Stimulated activated CD8-positive, alpha-beta memory T cell treated with anti-CD3 and anti-CD28 coated beads, Interleukin-12 subunit alpha, Interleukin-12 subunit beta, amount 100 ng/mL, for 1 hour (primary cell): ENCODE results near the gene ING5.

Experiments
- DNase-seq: peaks from one replicate; pipeline ENCODE4 v3.0.0-alpha.2; 2020; ENCODE audit warnings: low read depth

ING5 gene

GRCh38 chr2:241760301-241760771 is 58.5 kb downstream of the ING5 start:
- no peak for DNase-seq

GRCh38 chr2:241762321-241762932 is 60.6 kb downstream of the ING5 start:
- no peak for DNase-seq

GRCh38 chr2:241762933-241763369 is 61.1 kb downstream of the ING5 start:
- peak; percentile 56 for DNase-seq

- no peak for DNase-seq
Observed at GRCh38 chr2:241763551-241764274, 61.9 kb downstream of the ING5 start.

- no peak for DNase-seq
Observed at GRCh38 chr2:241764275-241765241, 62.7 kb downstream of the ING5 start.

- DNase-seq, result no peak
Observed at GRCh38 chr2:241767464-241768250, 65.8 kb downstream of the ING5 start.

- no peak for DNase-seq
Observed at GRCh38 chr2:241768251-241768711, 66.4 kb downstream of the ING5 start.

- no peak for DNase-seq
Observed at GRCh38 chr2:241768850-241769249, 67.0 kb downstream of the ING5 start.

GRCh38 chr2:241769819-241770184 is 68.0 kb downstream of the ING5 start:
- DNase-seq, result no peak

GRCh38 chr2:241770185-241770935 is 68.5 kb downstream of the ING5 start:
- DNase-seq, result no peak

- DNase-seq, result no peak
Observed at GRCh38 chr2:241770936-241771285, 69.1 kb downstream of the ING5 start.

- DNase-seq, result no peak
Observed at GRCh38 chr2:241771286-241772062, 69.6 kb downstream of the ING5 start.

GRCh38 chr2:241772063-241772499 is 70.2 kb downstream of the ING5 start:
- DNase-seq, result no peak

GRCh38 chr2:241773511-241774418 is 71.9 kb downstream of the ING5 start:
- DNase-seq, result no peak

- DNase-seq, result no peak
Observed at GRCh38 chr2:241774419-241775222, 72.8 kb downstream of the ING5 start.

GRCh38 chr2:241775223-241776177 is 73.7 kb downstream of the ING5 start:
- no peak for DNase-seq
